Mucosa of stomach (tissue), 1 donor: ENCODE results near the gene ACOT7.
"Not testable (repeated sequence)": the region's sequence is repeated elsewhere in the genome, so short reads cannot be mapped to it uniquely, and the experiment has no call there.

Source experiments
- H3K27me3 ChIP-seq: one replicate; pipeline ENCODE4 v1.7.0; 2013; ENCODE audit warnings: mild to moderate bottlenecking, low read length; ENCODE audit not compliant: control insufficient read depth, insufficient read depth
- H3K36me3 ChIP-seq: one replicate; pipeline ENCODE4 v1.7.0; 2013; ENCODE audit warnings: low read length; ENCODE audit not compliant: control insufficient read depth, insufficient read depth
- H3K4me1 ChIP-seq: one replicate; pipeline ENCODE4 v1.7.0; 2013; ENCODE audit warnings: mild to moderate bottlenecking, low read length; ENCODE audit not compliant: control insufficient read depth, insufficient read depth
- H3K4me3 ChIP-seq: one replicate; pipeline ENCODE4 v1.7.0; 2013; ENCODE audit warnings: low read length
- H3K9ac ChIP-seq: one replicate; pipeline ENCODE4 v1.7.0; 2013; ENCODE audit warnings: mild to moderate bottlenecking, low read length, moderate library complexity
- H3K9me3 ChIP-seq: one replicate; pipeline ENCODE4 v1.7.0; 2013; ENCODE audit warnings: mild to moderate bottlenecking, low read length, moderate library complexity; ENCODE audit not compliant: control insufficient read depth
- donor health status: Pancreatic carcinoma.

The ACOT7 gene

GRCh38 chr1:6386371-6386949 is 7.1 kb downstream of the ACOT7 start:
- H3K9ac ChIP-seq: no peak overlapping the region
- no peaks in the 10 kb centered on the region for H3K9me3 ChIP-seq
- H3K4me1 ChIP-seq: peaks cover 11% of the 10 kb centered on the region
- H3K27me3 ChIP-seq: no peaks in the 10 kb centered on the region
- no peaks in the 10 kb centered on the region for H3K36me3 ChIP-seq
- H3K4me3 ChIP-seq: no peak overlapping the region

DNA sequence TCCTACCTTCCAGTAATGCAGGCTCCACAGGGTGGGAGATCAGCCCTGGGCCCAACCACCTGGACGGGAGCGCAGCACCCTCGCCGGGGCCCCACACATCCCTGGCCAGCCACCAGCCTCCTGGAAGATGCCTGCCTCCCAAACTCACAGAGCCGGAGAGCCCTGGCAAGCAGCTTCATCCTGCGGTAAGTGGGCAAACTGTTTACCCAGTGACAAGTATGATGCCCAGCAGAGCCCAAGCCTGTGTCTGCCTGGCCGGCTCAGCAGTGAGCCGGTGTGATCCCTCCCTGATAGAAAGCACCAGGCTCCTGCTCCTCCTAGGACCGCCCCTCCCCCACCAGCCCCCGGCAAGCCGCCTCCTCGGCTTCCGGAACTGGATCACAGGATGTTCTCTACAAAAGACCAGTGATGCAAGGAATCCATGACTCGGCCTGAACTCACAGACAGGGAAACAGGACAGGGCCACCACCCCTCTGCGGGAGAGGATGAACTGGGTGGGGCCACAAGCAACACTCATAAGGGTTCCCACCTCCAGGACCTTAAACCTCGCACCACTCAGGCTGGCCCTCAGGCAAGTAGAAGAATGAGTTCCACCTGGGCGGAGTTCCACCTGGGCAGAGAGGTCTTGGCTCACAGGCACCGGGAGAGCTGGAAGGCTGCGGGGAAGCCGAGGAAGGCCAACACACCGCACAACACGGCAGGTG is 7.9 kb downstream of the ACOT7 start:
- Histone ChIP-seq H3K27me3 (no peaks in the 10 kb centered on the region), H3K9ac (no peak overlapping the region), H3K9me3 (no peaks in the 10 kb centered on the region), H3K36me3 (no peaks in the 10 kb centered on the region), H3K4me3 (no peak overlapping the region), H3K4me1 (peaks cover 11% of the 10 kb centered on the region)

DNA sequence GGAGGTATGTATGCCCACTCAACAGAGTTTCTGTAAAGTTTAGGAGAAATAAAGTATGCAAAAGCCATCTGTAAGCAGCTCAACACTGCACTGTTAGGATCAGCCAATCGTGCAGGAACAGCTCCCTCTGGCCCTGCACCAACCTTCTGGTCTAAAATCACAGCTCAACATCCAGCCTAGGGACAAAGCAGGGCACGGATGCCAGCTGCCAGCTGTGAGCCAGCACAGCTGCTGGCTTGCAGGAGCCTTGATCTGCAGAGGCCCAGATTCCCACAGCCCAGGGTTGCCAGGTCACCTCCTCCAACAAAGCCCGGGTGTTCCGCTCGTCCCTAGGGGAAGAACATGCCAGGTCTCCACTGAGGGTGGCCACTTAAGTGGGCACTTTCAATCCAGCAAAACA is 8.6 kb downstream of the ACOT7 start:
- peaks cover 11% of the 10 kb centered on the region for H3K4me1 ChIP-seq
- H3K9me3 ChIP-seq: no peaks in the 10 kb centered on the region
- no peaks in the 10 kb centered on the region for H3K27me3 ChIP-seq
- no peaks in the 10 kb centered on the region for H3K36me3 ChIP-seq
- H3K9ac ChIP-seq: no peak overlapping the region
- no peak overlapping the region for H3K4me3 ChIP-seq

DNA sequence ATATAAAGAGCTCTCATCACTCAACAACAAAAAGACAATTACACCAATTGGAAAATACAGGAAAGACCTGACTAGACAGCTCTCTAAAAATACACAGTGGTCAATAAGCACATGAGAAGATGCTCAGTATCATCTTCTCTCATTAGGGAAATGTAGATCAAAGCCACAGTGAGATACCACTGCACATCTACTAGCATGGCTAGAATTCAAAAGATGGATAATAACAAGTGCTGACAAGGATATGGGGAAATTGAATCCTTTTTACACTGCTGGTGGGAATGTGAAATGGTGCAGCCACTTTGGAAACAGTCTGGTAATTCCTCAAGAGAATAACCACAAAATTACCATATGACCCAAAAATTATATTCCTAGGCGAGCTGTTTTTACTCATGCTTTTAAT is 9.4 kb downstream of the ACOT7 start:
- no peaks in the 10 kb centered on the region for H3K9me3 ChIP-seq
- no peak overlapping the region for H3K4me3 ChIP-seq
- no peaks in the 10 kb centered on the region for H3K36me3 ChIP-seq
- no peaks in the 10 kb centered on the region for H3K27me3 ChIP-seq
- H3K4me1 ChIP-seq: peaks cover 11% of the 10 kb centered on the region
- no peak overlapping the region for H3K9ac ChIP-seq

- no peaks in the 10 kb centered on the region for H3K9me3 ChIP-seq
- H3K36me3 ChIP-seq: no peaks in the 10 kb centered on the region
- H3K4me3 ChIP-seq: no peak overlapping the region
- no peak overlapping the region for H3K9ac ChIP-seq
- no peaks in the 10 kb centered on the region for H3K4me1 ChIP-seq
- no peaks in the 10 kb centered on the region for H3K27me3 ChIP-seq
These were observed 13.5 kb downstream of the ACOT7 start for GRCh38 chr1:6380037-6380436.

DNA sequence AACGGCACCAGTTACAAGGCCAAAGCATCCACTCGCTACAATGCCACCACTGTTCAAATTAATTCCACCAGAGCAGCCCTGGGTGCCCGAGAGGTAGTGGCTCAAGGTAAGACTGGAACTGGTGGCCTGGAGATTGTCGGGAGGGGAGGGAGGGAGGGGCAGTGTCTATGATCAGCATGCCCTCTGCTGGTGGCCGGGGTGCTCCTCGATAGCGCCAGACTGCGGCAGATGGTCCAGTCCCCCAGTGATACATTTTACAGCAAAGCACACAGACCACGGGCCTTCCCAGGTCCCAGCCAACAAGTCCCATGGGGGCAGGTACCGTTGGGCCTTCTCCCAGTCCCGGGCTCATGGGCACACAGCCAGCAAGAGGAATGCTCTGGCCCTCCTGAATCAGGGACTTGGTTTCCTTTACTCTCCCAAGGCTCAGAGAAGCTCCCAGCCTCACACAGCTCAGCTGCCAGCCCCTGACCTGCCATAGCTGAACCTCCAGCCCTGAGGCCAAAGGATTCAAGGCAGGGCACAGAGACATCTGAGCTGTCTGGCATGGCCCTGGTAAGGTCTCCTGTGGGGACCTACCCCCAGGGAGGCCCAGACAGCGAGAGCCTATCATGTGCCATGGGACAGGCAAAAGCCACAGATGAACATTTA is 15.3 kb downstream of the ACOT7 start:
- H3K36me3 ChIP-seq: no peaks in the 10 kb centered on the region
- H3K9ac ChIP-seq: no peak overlapping the region
- H3K4me1 ChIP-seq: peaks cover 8% of the 10 kb centered on the region
- H3K27me3 ChIP-seq: no peaks in the 10 kb centered on the region
- H3K9me3 ChIP-seq: no peaks in the 10 kb centered on the region
- no peak overlapping the region for H3K4me3 ChIP-seq

DNA sequence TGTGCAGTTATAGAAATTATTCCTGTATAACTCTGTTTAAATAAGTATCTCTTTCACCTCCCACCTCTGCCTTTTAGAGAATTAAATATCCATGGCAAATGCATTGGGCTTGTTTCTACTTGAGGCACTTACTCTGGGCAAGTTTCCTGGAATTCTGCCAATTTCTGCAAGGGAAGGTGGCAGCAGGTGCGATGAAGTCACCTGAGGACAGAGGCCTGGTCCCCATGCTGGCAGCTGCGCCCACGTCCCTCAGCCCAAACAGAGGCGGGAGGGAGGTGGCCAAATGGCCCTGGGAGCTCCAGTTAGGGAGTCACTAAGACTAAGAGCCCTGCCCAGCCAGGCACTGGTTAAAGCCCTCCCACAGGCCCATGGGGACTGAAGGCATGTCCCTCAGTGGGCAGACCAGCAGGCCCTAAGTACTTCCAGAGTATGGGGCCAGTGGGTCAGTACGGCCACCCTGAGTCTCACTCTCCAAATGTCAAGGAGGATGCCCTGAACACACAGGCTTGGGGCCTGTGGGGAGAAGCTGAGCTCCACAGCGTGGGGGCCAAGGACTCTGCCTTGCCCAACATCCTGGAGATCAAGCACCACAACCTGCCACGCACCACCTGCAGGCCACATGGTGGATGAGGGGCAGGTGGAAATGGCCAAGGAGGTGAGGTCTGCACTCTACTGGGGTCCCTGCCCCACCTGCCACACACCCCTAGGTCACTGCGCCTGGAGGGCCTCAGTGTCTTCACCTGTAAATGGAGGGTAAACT is 19.4 kb downstream of the ACOT7 start:
- Histone ChIP-seq H3K27me3 (no peaks in the 10 kb centered on the region), H3K4me3 (no peak overlapping the region), H3K36me3 (no peaks in the 10 kb centered on the region), H3K4me1 (peaks cover 8% of the 10 kb centered on the region), H3K9ac (no peak overlapping the region), H3K9me3 (no peaks in the 10 kb centered on the region)

GRCh38 chr1:6372236-6372635 is 21.3 kb downstream of the ACOT7 start:
- H3K27me3 ChIP-seq, H3K36me3 ChIP-seq, H3K9ac ChIP-seq, H3K4me1 ChIP-seq, H3K4me3 ChIP-seq, H3K9me3 ChIP-seq: not testable (repeated sequence)

GRCh38 chr1:6370006-6370405 is 23.6 kb downstream of the ACOT7 start:
- no peak overlapping the region for H3K4me3 ChIP-seq
- no peaks in the 10 kb centered on the region for H3K27me3 ChIP-seq
- no peaks in the 10 kb centered on the region for H3K36me3 ChIP-seq
- H3K9ac ChIP-seq: no peak overlapping the region
- peaks cover 8% of the 10 kb centered on the region for H3K4me1 ChIP-seq
- H3K9me3 ChIP-seq: no peaks in the 10 kb centered on the region

GRCh38 chr1:6367381-6368012 is 26.1 kb downstream of the ACOT7 start:
- Histone ChIP-seq H3K4me3 (no peak overlapping the region), H3K27me3 (no peaks in the 10 kb centered on the region), H3K36me3 (no peaks in the 10 kb centered on the region), H3K9me3 (no peaks in the 10 kb centered on the region), H3K4me1 (peaks cover 4% of the 10 kb centered on the region), H3K9ac (no peak overlapping the region)

GRCh38 chr1:6365047-6365446 is 28.5 kb downstream of the ACOT7 start:
- Histone ChIP-seq H3K36me3 (no peaks in the 10 kb centered on the region), H3K27me3 (no peaks in the 10 kb centered on the region), H3K4me3 (no peak overlapping the region), H3K9ac (no peak overlapping the region), H3K9me3 (no peaks in the 10 kb centered on the region), H3K4me1 (peaks cover 29% of the 10 kb centered on the region)
